IPS-15b (cell line): ENCODE results near the gene SERINC2.

ENCODE experiments used
- H3K27me3 ChIP-seq: one replicate; pipeline ENCODE4 v1.6.1; 2013; ENCODE audit warnings: low read length; ENCODE audit not compliant: control insufficient read depth, insufficient read depth
- H3K36me3 ChIP-seq: one replicate; pipeline ENCODE4 v1.6.1; 2013; ENCODE audit warnings: low read length; ENCODE audit not compliant: control insufficient read depth, insufficient read depth
- H3K4me1 ChIP-seq: one replicate; pipeline ENCODE4 v1.6.1; 2013; ENCODE audit warnings: mild to moderate bottlenecking, low read length; ENCODE audit not compliant: control insufficient read depth, insufficient read depth
- H3K4me3 ChIP-seq: one replicate; pipeline ENCODE4 v1.5.1; 2013; ENCODE audit warnings: low read depth, low read length
- H3K9ac ChIP-seq: one replicate; pipeline ENCODE4 v1.6.1; 2013; ENCODE audit warnings: low read depth, mild to moderate bottlenecking, low read length
- H3K9me3 ChIP-seq: one replicate; pipeline ENCODE4 v1.6.1; 2013; ENCODE audit warnings: mild to moderate bottlenecking, low read length; ENCODE audit not compliant: control insufficient read depth, insufficient read depth

The SERINC2 gene

GRCh38 chr1:31412732-31413404 lies at the start of gene SERINC2:
TSS of gene SERINC2 (plus strand) at chr1:31413213. CDS start at chr1:31413266, 53 bp downstream.
- Histone ChIP-seq H3K4me1 (peaks cover 9% of the 10 kb centered on the region), H3K9me3 (no peaks in the 10 kb centered on the region), H3K27me3 (peaks cover 20% of the 10 kb centered on the region), H3K4me3 (peak within 1 kb of the TSS; percentile 92), H3K36me3 (no peaks in the 10 kb centered on the region), H3K9ac (peak within 1 kb of the TSS; percentile 38)

- no peaks in the 10 kb centered on the region for H3K27me3 ChIP-seq
- H3K9me3 ChIP-seq: no peaks in the 10 kb centered on the region
- H3K4me3 ChIP-seq: no peak overlapping the region
- peaks cover 25% of the 10 kb centered on the region for H3K36me3 ChIP-seq
- H3K4me1 ChIP-seq: peaks cover 3% of the 10 kb centered on the region
- no peak overlapping the region for H3K9ac ChIP-seq
Observed at GRCh38 chr1:31364561-31365250, 48.3 kb upstream of the SERINC2 start.

GRCh38 chr1:31366796-31367195 lies 46.2 kb upstream of the SERINC2 start:
- Histone ChIP-seq H3K9me3 (no peaks in the 10 kb centered on the region), H3K27me3 (no peaks in the 10 kb centered on the region), H3K9ac (no peak overlapping the region), H3K36me3 (peaks cover 21% of the 10 kb centered on the region), H3K4me3 (no peak overlapping the region), H3K4me1 (peaks cover 3% of the 10 kb centered on the region)

- Histone ChIP-seq H3K4me1 (peaks cover 8% of the 10 kb centered on the region), H3K4me3 (no peak overlapping the region), H3K27me3 (no peaks in the 10 kb centered on the region), H3K9ac (no peak overlapping the region), H3K9me3 (no peaks in the 10 kb centered on the region), H3K36me3 (peaks cover 17% of the 10 kb centered on the region)
Observed at GRCh38 chr1:31368611-31369107, 44.4 kb upstream of the SERINC2 start.

GRCh38 chr1:31370021-31370420 lies 43.0 kb upstream of the SERINC2 start:
- Histone ChIP-seq H3K4me1 (peaks cover 11% of the 10 kb centered on the region), H3K9me3 (no peaks in the 10 kb centered on the region), H3K9ac (no peak overlapping the region), H3K36me3 (peaks cover 5% of the 10 kb centered on the region), H3K4me3 (no peak overlapping the region), H3K27me3 (no peaks in the 10 kb centered on the region)

- no peaks in the 10 kb centered on the region for H3K27me3 ChIP-seq
- no peak overlapping the region for H3K4me3 ChIP-seq
- peaks cover 11% of the 10 kb centered on the region for H3K4me1 ChIP-seq
- H3K36me3 ChIP-seq: peaks cover 3% of the 10 kb centered on the region
- no peaks in the 10 kb centered on the region for H3K9me3 ChIP-seq
- H3K9ac ChIP-seq: no peak overlapping the region
Observed at GRCh38 chr1:31370565-31370964, 42.4 kb upstream of the SERINC2 start.

GRCh38 chr1:31371121-31371959 lies 41.7 kb upstream of the SERINC2 start:
- H3K4me3 ChIP-seq: peak overlapping the region; percentile 74
- H3K9ac ChIP-seq: no peak overlapping the region
- no peaks in the 10 kb centered on the region for H3K27me3 ChIP-seq
- peaks cover 14% of the 10 kb centered on the region for H3K4me1 ChIP-seq
- H3K36me3 ChIP-seq: peaks cover 3% of the 10 kb centered on the region
- H3K9me3 ChIP-seq: no peaks in the 10 kb centered on the region

- peaks cover 15% of the 10 kb centered on the region for H3K4me1 ChIP-seq
- H3K27me3 ChIP-seq: no peaks in the 10 kb centered on the region
- peak overlapping the region; percentile 74 for H3K4me3 ChIP-seq
- H3K9ac ChIP-seq: no peak overlapping the region
- no peaks in the 10 kb centered on the region for H3K9me3 ChIP-seq
- H3K36me3 ChIP-seq: peaks cover 3% of the 10 kb centered on the region
Observed at GRCh38 chr1:31372051-31372450, 41.0 kb upstream of the SERINC2 start.

GRCh38 chr1:31372751-31373055 lies 40.3 kb upstream of the SERINC2 start:
- Histone ChIP-seq H3K9me3 (no peaks in the 10 kb centered on the region), H3K4me3 (peak overlapping the region; percentile 74), H3K4me1 (peaks cover 15% of the 10 kb centered on the region), H3K36me3 (no peaks in the 10 kb centered on the region), H3K9ac (peak overlapping the region; percentile 81), H3K27me3 (no peaks in the 10 kb centered on the region)

GRCh38 chr1:31373056-31373896 lies 39.7 kb upstream of the SERINC2 start, which contains the start of gene FABP3:
TSS of gene FABP3 (minus strand) at chr1:31373076. CDS start at chr1:31373014, 62 bp downstream.
- peak within 1 kb of the TSS; percentile 74 for H3K4me3 ChIP-seq
- no peaks in the 10 kb centered on the region for H3K27me3 ChIP-seq
- H3K9me3 ChIP-seq: no peaks in the 10 kb centered on the region
- no peaks in the 10 kb centered on the region for H3K36me3 ChIP-seq
- peak within 1 kb of the TSS; percentile 81 for H3K9ac ChIP-seq
- H3K4me1 ChIP-seq: peaks cover 15% of the 10 kb centered on the region
